ENCODE results near the gene PLEKHM2. TPM values are rescaled to one million over a fixed set of nuclear protein-coding genes. Genes with fewer than 3 reads are reported as not detected.

The PLEKHM2 gene
- polyA plus RNA-seq, 1 donor (not counting 4 experiments of a cell fraction or from before 2014, with no cell fraction given) = 30.0 TPM

DNA sequence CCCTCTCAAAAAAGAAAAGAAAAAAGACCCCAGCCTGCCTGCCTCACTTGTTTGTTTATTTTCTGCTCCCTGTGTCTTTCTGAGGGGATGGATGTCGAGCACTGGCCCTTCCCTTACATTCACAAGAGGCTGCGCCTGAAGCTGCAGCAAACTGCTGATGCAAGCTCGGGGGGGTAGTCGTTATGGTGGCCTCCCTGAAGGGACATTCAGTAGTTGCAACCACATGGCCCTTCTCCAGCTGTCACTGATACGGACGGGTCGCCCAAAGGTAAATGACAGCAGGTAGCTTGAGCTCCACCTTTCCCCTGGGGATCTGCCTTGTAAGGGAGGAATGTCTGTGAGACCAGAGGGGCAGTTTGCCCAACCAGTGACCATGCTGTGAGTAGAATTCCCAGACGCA lies 17.7 kb downstream of the PLEKHM2 start:
- peaks cover 7 to 10% of the 10 kb centered on the region in 2 experiments for H3K36me3 ChIP-seq (ENCODE audit: control insufficient read depth in 2 of 2, extremely low read depth in 1 of 2, insufficient read depth in 2 of 2, low read length in 2 of 2)
- H3K9me3 ChIP-seq (ENCODE audit: control insufficient read depth, low read depth, low read length) = no peaks in the 10 kb centered on the region
- H4K20me1 ChIP-seq (ENCODE audit: control insufficient read depth, extremely low read depth, insufficient read depth, low read length) = peaks cover 6% of the 10 kb centered on the region
- H3K27ac ChIP-seq (ENCODE audit: control insufficient read depth, insufficient read depth, low read length) = no peak overlapping the region
- TF ChIP-seq, protein P1, sequence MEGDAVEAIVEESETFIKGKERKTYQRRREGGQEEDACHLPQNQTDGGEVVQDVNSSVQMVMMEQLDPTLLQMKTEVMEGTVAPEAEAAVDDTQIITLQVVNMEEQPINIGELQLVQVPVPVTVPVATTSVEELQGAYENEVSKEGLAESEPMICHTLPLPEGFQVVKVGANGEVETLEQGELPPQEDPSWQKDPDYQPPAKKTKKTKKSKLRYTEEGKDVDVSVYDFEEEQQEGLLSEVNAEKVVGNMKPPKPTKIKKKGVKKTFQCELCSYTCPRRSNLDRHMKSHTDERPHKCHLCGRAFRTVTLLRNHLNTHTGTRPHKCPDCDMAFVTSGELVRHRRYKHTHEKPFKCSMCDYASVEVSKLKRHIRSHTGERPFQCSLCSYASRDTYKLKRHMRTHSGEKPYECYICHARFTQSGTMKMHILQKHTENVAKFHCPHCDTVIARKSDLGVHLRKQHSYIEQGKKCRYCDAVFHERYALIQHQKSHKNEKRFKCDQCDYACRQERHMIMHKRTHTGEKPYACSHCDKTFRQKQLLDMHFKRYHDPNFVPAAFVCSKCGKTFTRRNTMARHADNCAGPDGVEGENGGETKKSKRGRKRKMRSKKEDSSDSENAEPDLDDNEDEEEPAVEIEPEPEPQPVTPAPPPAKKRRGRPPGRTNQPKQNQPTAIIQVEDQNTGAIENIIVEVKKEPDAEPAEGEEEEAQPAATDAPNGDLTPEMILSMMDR (optimal IDR thresholded peaks at IDR 0.05 in 1 of 3, IDR thresholded peaks at IDR 0.05 in 1 of 3, conservative IDR thresholded peaks at IDR 0.05 in 1 of 3; ENCODE audit: extremely low read depth in 1 of 3, insufficient read depth in 2 of 3, low read length in 3 of 3) = no peak
- no peak for TF ChIP-seq EZH2 (IDR thresholded peaks at IDR 0.05; ENCODE audit: low read length)
- no peak overlapping the region for H3K4me3 ChIP-seq (ENCODE audit: control insufficient read depth in 2 of 3, extremely low read depth in 1 of 3, insufficient read depth in 2 of 3, low read depth in 1 of 3, low read length in 3 of 3)
- FAIRE-seq (no peak), DNase-seq (ENCODE audit: low read depth, low spot score) (no peak)
- peaks cover 13% of the 10 kb centered on the region for H3K4me1 ChIP-seq (ENCODE audit: control insufficient read depth, extremely low read depth, insufficient read depth, low read length)
- peaks cover 65% of the 10 kb centered on the region for H3K79me2 ChIP-seq (ENCODE audit: control insufficient read depth, insufficient read depth, low read length)
- no peaks in the 10 kb centered on the region for H3K27me3 ChIP-seq (ENCODE audit: control insufficient read depth, extremely low read depth, insufficient read depth, low read length)
- dilution Hi-C loops (cut with MboI; ENCODE audit: extremely low pct_ligation_motif_present, low sequenced_read_pairs) = no loop called here
- peaks cover 2% of the 10 kb centered on the region for H3K9me1 ChIP-seq (ENCODE audit: control insufficient read depth, extremely low read depth, insufficient read depth, low read length)
- no peak overlapping the region for H3K9ac ChIP-seq (ENCODE audit: control insufficient read depth, extremely low read depth, insufficient read depth, low read length)
- H2AFZ ChIP-seq (ENCODE audit: control insufficient read depth, low read length) = no peak overlapping the region
- no peak overlapping the region for H3K4me2 ChIP-seq (ENCODE audit: control insufficient read depth, extremely low read depth, insufficient read depth, low read depth, low read length)

DNA sequence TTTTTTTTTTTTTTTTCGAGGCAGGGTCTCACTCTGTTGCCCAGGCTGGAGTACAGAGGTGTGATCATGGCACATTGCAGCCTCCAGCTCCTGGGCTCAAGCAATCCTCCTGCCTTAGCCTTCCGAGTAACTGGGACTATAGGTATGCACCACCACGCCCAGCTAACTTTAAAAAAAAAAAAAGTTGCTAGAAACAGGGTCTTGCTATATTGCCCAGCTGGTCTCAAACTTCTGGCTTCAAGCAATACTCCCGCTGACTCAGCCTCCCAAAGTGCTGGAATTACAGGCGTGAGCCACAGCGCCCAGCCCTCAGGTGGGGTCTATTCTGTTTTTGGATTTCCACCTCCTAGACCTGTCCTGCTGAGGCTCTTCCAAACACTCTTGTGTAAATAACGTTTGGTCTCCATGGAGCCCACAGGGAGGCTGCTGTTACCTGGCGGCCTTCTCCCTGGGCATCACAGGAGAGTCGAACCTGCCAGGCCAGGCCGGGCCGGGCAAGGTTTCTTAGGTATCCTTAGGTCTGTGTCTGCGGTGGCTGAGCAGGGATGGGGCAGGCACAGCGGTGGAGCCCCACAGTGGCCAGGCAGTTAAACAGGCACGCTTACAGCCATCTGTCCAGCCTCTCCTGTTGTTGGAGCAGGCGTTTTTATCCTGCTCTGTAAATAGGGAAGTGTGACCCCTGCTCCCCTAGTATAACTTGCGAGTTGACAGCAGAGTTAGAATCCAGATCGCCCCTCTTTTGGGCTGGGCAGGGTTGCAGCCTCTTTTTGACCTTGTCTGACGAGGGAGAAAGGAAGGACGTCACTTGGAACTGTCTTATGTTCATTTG lies 18.8 kb downstream of the PLEKHM2 start:
- Histone ChIP-seq H4K20me1 (ENCODE audit: control insufficient read depth, extremely low read depth, insufficient read depth, low read length) (peaks cover 3% of the 10 kb centered on the region), H3K4me3 (ENCODE audit: control insufficient read depth in 2 of 3, extremely low read depth in 1 of 3, insufficient read depth in 2 of 3, low read depth in 1 of 3, low read length in 3 of 3) (peak overlapping the region in 2 of 3 experiments; percentile 43 to 50), H3K27me3 (ENCODE audit: control insufficient read depth, extremely low read depth, insufficient read depth, low read length) (no peaks in the 10 kb centered on the region), H3K4me2 (ENCODE audit: control insufficient read depth, extremely low read depth, insufficient read depth, low read depth, low read length) (peak overlapping the region; percentile 93), H3K36me3 (ENCODE audit: control insufficient read depth in 2 of 2, extremely low read depth in 1 of 2, insufficient read depth in 2 of 2, low read length in 2 of 2) (peaks cover 12 to 13% of the 10 kb centered on the region in 2 experiments), H3K9me1 (ENCODE audit: control insufficient read depth, extremely low read depth, insufficient read depth, low read length) (peaks cover 2% of the 10 kb centered on the region), H3K4me1 (ENCODE audit: control insufficient read depth, extremely low read depth, insufficient read depth, low read length) (peaks cover 13% of the 10 kb centered on the region), H3K9ac (ENCODE audit: control insufficient read depth, extremely low read depth, insufficient read depth, low read length) (peak overlapping the region; percentile 74), H2AFZ (ENCODE audit: control insufficient read depth, low read length) (peak overlapping the region; percentile 50), H3K9me3 (ENCODE audit: control insufficient read depth, low read depth, low read length) (no peaks in the 10 kb centered on the region), H3K79me2 (ENCODE audit: control insufficient read depth, insufficient read depth, low read length) (peaks cover 64% of the 10 kb centered on the region), H3K27ac (ENCODE audit: control insufficient read depth, insufficient read depth, low read length) (peak overlapping the region; percentile 89)
- dilution Hi-C loops (cut with MboI; ENCODE audit: extremely low pct_ligation_motif_present, low sequenced_read_pairs) = no loop called here
- DNase-seq (ENCODE audit: low read depth, low spot score) = no peak
- peak; percentile 62 for FAIRE-seq
- TF ChIP-seq, protein P1 (optimal IDR thresholded peaks at IDR 0.05 in 1 of 3, IDR thresholded peaks at IDR 0.05 in 1 of 3, conservative IDR thresholded peaks at IDR 0.05 in 1 of 3; ENCODE audit: extremely low read depth in 1 of 3, insufficient read depth in 2 of 3, low read length in 3 of 3) = peak; percentile 48 to 82 (median 60)
- TF ChIP-seq EZH2 (IDR thresholded peaks at IDR 0.05; ENCODE audit: low read length) = no peak

All from keratinocyte (primary cell).